Thyroid gland (tissue), 4 donors: Measurements from ENCODE around the gene SETBP1.

Experiments
- POLR2A ChIP-seq, 2 donors: fragments of 450-650 bp; IDR thresholded peaks; one replicate each; pipeline ENCODE4 v1.6.1; 2017; ENCODE audit warnings: antibody characterized with exemption in 2 of 2, mild to moderate bottlenecking in 2 of 2, moderate library complexity in 1 of 2
- TF ChIP-seq, protein P1 (sequence below), 6 experiments: fragments of 200-600 bp in 3 of 6; fragments of 450-650 bp in 3 of 6; sonication (generic) in 3 of 6; IDR thresholded peaks; one replicate each; pipeline ENCODE4 v1.5.1; 2016 to 2019; ENCODE audit warnings: antibody characterized with exemption in 6 of 6, mild to moderate bottlenecking in 2 of 6, inconsistent platforms in 1 of 6, moderate library complexity in 1 of 6

DNA sequence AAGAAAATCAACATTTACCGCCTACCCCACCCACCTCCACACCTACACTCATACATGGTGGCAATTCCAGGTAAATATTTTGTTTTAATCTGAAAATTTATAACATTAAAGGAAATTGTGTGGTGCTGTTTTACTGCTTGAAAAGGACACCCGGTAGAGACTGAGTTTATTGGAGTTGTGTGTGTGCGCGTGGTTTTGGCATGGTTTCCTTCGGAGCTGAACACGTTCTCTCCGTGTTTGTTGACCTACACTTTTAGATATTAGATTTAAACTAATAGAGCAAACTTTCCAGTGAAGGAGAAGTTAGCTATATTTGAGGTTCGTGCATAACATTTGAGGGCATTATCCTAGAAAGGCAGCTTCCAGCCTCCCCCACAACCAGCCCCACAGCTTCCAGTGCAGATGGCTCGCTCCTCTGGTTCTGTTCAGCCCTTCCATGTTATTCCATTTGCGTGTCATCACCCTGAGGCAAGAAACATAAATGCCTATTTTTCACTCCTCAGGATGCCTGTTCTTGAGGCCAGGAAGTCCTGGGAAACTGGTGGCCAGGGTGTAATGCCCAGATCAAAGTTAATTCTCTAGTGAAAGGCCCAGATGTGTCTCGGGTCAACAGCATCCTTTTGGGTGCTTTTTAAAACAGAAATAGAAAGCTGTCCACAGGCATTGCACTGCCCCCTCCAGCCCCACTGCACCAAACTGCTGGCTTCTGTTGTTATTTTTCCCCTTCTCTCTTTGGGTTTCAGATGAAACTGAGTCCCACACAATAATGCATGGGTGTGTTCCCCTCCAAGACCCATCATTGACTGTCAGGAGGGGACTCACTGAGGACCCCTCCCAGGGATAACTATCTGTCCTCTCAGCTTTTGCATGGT, 190.2 kb downstream of the SETBP1 start:
- TF ChIP-seq, protein P1, sequence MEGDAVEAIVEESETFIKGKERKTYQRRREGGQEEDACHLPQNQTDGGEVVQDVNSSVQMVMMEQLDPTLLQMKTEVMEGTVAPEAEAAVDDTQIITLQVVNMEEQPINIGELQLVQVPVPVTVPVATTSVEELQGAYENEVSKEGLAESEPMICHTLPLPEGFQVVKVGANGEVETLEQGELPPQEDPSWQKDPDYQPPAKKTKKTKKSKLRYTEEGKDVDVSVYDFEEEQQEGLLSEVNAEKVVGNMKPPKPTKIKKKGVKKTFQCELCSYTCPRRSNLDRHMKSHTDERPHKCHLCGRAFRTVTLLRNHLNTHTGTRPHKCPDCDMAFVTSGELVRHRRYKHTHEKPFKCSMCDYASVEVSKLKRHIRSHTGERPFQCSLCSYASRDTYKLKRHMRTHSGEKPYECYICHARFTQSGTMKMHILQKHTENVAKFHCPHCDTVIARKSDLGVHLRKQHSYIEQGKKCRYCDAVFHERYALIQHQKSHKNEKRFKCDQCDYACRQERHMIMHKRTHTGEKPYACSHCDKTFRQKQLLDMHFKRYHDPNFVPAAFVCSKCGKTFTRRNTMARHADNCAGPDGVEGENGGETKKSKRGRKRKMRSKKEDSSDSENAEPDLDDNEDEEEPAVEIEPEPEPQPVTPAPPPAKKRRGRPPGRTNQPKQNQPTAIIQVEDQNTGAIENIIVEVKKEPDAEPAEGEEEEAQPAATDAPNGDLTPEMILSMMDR (IDR thresholded peaks at IDR 0.05) = no peak
- TF ChIP-seq POLR2A (IDR thresholded peaks at IDR 0.05) = no peak
